HepG2 (cell line): ENCODE results near the gene SLC4A7. TPM values are rescaled to one million over a fixed set of nuclear protein-coding genes. Genes with fewer than 3 reads are reported as not detected.

Experiments
- ATAD3A ChIP-seq: sonication (generic); formaldehyde crosslinking; IDR thresholded peaks from 2 replicates; pipeline ENCODE4 v1.4.0; 2020; ENCODE audit warnings: missing genetic modification reagents
- CHCHD3 ChIP-seq: sonication (generic); formaldehyde crosslinking; IDR thresholded peaks from 2 replicates; pipeline ENCODE4 v1.8.0; 2022; ENCODE audit warnings: mild to moderate bottlenecking, missing genetic modification reagents, moderate library complexity
- JUND ChIP-seq: sonication (generic); formaldehyde crosslinking; IDR thresholded peaks from 2 replicates; pipeline ENCODE4 v1.8.0; 2022; ENCODE audit warnings: mild to moderate bottlenecking, missing genetic modification reagents
- PAXIP1 ChIP-seq: sonication (generic); formaldehyde crosslinking; conservative IDR thresholded peaks from 2 replicates; pipeline ENCODE4 v1.4.0; 2020; ENCODE audit warnings: mild to moderate bottlenecking, missing genetic modification reagents, moderate library complexity
- PREB ChIP-seq: sonication (generic); formaldehyde crosslinking; IDR thresholded peaks from 2 replicates; pipeline ENCODE4 v1.4.0; 2020; ENCODE audit warnings: missing genetic modification reagents
- ZBTB10 ChIP-seq: sonication (generic); formaldehyde crosslinking; IDR thresholded peaks from 2 replicates; pipeline ENCODE4 v1.4.0; 2020; ENCODE audit warnings: missing genetic modification reagents, borderline replicate concordance
- ZNF33A ChIP-seq: sonication (generic); formaldehyde crosslinking; IDR thresholded peaks from 2 replicates; pipeline ENCODE4 v1.5.1; 2020; ENCODE audit warnings: missing genetic modification reagents, mild to moderate bottlenecking, moderate library complexity, borderline replicate concordance
- ZNF512 ChIP-seq: sonication (generic); formaldehyde crosslinking; IDR thresholded peaks from 2 replicates; pipeline ENCODE4 v1.4.0; 2020; ENCODE audit warnings: mild to moderate bottlenecking, missing genetic modification reagents
- ZNF710 ChIP-seq: sonication (generic); formaldehyde crosslinking; IDR thresholded peaks from 2 replicates; pipeline ENCODE4 v1.5.0; 2020; ENCODE audit warnings: mild to moderate bottlenecking, missing genetic modification reagents, borderline replicate concordance
- polyA plus RNA-seq, 8 experiments: library from polyadenylated mRNA; depleted of rRNA in 3 of 8; stranded (reverse) in 7 of 8; unstranded in 1 of 8; fragments of >200 nt; fragmentation: Illumina TruSeq in 4 of 8; extraction: Trizol in 4 of 8; gene quantifications; 2 replicates each; pipeline versions ENCODE4 v1.2.1 to v1.2.3, GENCODE V29; 2011 to 2016; ENCODE audit warnings: low read depth in 4 of 8, missing spikeins in 1 of 8, mixed read lengths in 1 of 8; ENCODE audit not compliant: insufficient read depth in 1 of 8
- total RNA-seq, 5 experiments: library from RNA; depleted of rRNA; stranded (reverse); fragments of >200 nt; fragmentation: Illumina TruSeq; extraction: Trizol; gene quantifications; 2 replicates each; pipeline ENCODE4 v1.2.3, GENCODE V29; 2016; ENCODE audit warnings: low read depth in 1 of 5

Gene SLC4A7
- total and polyA plus RNA-seq, 2 of the 13 experiments (the other 11 are each of a cell fraction or from before 2014, with no cell fraction given), result 16.4 to 43.8 TPM

- peak; percentile 96 for TF ChIP-seq ZBTB10 (CRISPR knock-in tag)
- no peak for TF ChIP-seq PREB (CRISPR knock-in tag)
- TF ChIP-seq JUND (CRISPR knock-in tag), result peak; percentile 86
- peak; percentile 99 for TF ChIP-seq PAXIP1
- no peak for TF ChIP-seq ZNF33A (CRISPR knock-in tag)
- peak; percentile 98 for TF ChIP-seq ZNF710 (CRISPR knock-in tag)
- no peak for TF ChIP-seq ATAD3A (CRISPR knock-in tag)
- TF ChIP-seq ZNF512, result no peak
- TF ChIP-seq CHCHD3 (CRISPR knock-in tag), result no peak
Observed at GRCh38 chr3:27360113-27361078, 123.8 kb downstream of the SLC4A7 start (continued).
